Medulla oblongata (tissue), 1 donor: ENCODE data around the gene CDC14A.

Source experiments
- DNase-seq: peaks from one replicate; pipeline ENCODE4 v3.0.0-alpha.2; 2015; ENCODE audit errors: extremely low spot score

CDC14A gene

GRCh38 chr1:100536031-100536430 lies 183.7 kb downstream of the CDC14A start:
- DNase-seq: no peak

- no peak for DNase-seq
Observed at GRCh38 chr1:100538913-100539835, 186.9 kb downstream of the CDC14A start.

- no peak for DNase-seq
Observed at GRCh38 chr1:100539836-100540536, 187.7 kb downstream of the CDC14A start.

- no peak for DNase-seq
Observed at GRCh38 chr1:100542285-100542684, 190.0 kb downstream of the CDC14A start.

DNA sequence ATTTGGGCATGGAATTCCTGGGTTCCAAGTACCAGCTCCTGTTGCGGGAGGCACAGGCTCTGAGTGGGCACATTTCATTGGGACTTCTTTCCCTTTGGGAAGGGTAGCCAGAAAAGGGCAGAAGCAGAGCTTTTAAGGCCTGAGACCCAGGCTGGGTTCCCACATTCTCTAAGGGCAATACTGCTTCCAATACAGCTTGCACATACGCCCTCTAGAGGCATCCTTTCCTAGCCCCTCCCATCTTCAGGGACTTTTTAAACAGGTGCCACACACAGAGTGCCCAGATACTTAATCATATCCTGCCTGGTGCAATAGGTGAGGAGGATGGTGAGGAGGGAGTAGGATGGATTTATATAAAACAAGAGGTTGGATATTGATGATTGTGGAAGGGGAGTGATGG lies 191.3 kb downstream of the CDC14A start:
- DNase-seq: no peak

DNA sequence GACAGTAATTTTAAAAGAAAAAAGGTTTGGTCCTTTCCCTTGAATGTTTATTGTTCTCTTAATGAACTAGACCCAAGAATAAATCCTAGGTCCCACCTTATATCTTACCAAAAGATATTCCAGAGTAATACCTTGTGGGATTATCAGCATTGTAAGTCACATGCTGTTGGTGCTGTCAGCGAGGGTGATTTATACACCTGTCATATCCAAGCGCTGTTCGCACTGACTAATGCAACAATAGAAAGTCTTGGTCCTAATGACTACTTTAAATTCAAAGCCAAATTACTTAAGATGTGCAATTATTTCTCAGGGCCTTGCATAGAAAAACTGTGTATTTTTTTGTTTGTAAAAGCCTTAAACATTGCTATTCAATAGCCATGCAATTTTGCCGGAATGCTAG lies 192.5 kb downstream of the CDC14A start:
- no peak for DNase-seq

DNA sequence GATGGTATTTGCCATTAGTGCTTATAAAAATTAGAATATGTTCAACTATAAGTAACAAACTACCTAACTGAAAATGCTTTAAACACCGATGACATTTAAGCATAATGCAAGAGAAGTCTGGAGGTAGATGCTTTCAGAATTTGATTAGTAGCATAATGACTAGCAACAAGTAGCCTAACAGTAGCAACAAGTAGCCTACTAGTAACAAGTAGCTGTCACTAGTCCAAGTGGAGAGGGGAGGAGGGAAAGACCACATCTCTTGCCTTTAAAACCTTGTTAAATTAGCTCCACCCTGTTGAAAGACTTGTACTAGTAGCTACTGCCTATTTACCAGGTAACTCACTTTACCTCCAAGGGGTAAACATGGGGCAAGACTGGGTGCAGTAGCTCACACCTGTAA lies 193.5 kb downstream of the CDC14A start:
- DNase-seq: no peak

GRCh38 chr1:100552031-100552430 lies 199.7 kb downstream of the CDC14A start:
- DNase-seq: no peak

DNA sequence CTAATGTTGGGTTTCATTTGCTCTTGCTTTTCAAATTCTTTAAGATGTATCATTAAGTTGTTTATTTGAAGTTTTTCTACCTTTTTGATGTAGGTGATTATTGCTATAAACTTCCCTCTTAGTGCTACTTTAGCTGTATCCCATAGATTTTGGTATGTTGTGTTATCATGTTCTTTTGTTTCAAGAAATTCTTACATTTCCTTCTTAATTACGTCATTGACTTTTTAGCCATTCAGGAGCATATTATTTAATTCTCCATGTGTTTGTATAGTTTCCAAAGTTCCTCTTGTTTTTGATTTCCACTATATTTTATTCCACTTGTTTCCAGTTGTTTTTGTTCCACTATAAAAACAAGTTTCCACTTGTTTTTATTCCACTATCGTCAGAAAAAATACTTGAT lies 200.6 kb downstream of the CDC14A start:
- no peak for DNase-seq

- DNase-seq: no peak
Observed at GRCh38 chr1:100556181-100556580, 203.9 kb downstream of the CDC14A start.

GRCh38 chr1:100556925-100557605 lies 204.8 kb downstream of the CDC14A start:
- DNase-seq: no peak

DNA sequence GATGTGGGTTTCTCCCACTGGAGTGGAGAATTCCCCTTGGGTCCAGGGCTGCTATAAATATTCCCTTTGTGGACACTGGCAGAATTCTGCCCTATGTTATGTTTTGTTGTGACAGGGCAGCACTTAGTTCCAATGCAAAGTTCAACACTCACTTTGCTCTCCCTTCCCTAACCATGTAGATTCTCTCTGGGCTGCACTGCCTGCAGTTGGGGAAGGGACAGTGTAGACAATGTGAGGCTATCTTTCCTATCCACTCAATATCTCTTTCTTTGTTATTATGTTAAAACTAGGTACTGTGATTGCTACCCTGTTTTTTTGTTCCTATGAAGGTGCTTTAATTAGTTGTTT lies 205.3 kb downstream of the CDC14A start:
- DNase-seq: no peak

- DNase-seq: no peak
Observed at GRCh38 chr1:100565533-100565932, 213.2 kb downstream of the CDC14A start.

GRCh38 chr1:100565937-100566699 lies 213.8 kb downstream of the CDC14A start:
- DNase-seq: no peak

GRCh38 chr1:100567062-100567461 lies 214.8 kb downstream of the CDC14A start:
- no peak for DNase-seq
